ENCODE data around the gene PRKRIP1. TPM values are rescaled to one million over a fixed set of nuclear protein-coding genes. Genes with fewer than 3 reads are reported as not detected.

PRKRIP1 gene
- total RNA-seq, 1 experiment from 2014 or later, result 24.9 TPM

DNA sequence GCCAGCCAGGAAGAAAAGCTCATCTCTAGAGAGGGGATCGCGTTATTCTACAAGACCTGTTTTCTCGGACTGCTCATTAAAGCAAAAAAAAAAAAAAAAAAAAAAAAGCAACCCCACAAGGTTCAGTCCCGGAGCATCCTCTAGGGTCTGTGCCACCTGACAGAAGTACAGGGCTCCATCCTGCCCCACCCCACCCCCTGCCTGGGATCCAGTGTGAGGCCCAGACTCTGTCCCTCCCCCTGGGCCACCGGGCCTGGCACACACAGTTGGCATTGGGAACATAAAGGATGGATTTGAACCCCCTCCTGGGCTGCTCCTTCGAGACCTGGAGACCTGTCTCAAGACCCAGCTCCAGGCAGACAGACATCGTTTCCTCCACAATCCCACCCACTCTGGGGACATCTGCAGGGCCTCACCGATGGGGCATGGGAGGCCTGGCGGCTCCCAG is 37.9 kb downstream of the PRKRIP1 start:
- POLR2A ChIA-PET (ENCODE audit: low non-redundant PET), result no interaction called here
- Histone ChIP-seq H3K4me3 (ENCODE audit: low read depth, low read length, poor library complexity, severe bottlenecking) (peak overlapping the region; percentile 85), H3K9me3 (ENCODE audit: low read depth, low read length, poor library complexity, severe bottlenecking) (no peaks in the 10 kb centered on the region), H3K36me3 (ENCODE audit: insufficient read depth, low read length, poor library complexity, severe bottlenecking) (no peaks in the 10 kb centered on the region), H3K27me3 (replicated peaks; ENCODE audit: insufficient read depth, low read depth, low read length, poor library complexity) (no peaks in the 10 kb centered on the region), H3K4me1 (ENCODE audit: insufficient read depth, low read length, poor library complexity, severe bottlenecking) (peaks cover 33% of the 10 kb centered on the region), H3K27ac (ENCODE audit: low read depth, low read length, poor library complexity, severe bottlenecking) (peak overlapping the region; percentile 62)
- BruUV-seq (replicated peaks), result TSS peak; percentile 48
- no peak for DNase-seq (ENCODE audit: low spot score)
- CTCF ChIA-PET, result interaction anchor here (0.6 kb wide), 1 partner anchor 154 kb away, joined by 5 read pairs; no protein-coding TSS in a partner anchor
- intact Hi-C loops (cut with micrococcal nuclease; ENCODE audit: unreplicated experiment), result no loop called here
- TF ChIP-seq, protein P1, sequence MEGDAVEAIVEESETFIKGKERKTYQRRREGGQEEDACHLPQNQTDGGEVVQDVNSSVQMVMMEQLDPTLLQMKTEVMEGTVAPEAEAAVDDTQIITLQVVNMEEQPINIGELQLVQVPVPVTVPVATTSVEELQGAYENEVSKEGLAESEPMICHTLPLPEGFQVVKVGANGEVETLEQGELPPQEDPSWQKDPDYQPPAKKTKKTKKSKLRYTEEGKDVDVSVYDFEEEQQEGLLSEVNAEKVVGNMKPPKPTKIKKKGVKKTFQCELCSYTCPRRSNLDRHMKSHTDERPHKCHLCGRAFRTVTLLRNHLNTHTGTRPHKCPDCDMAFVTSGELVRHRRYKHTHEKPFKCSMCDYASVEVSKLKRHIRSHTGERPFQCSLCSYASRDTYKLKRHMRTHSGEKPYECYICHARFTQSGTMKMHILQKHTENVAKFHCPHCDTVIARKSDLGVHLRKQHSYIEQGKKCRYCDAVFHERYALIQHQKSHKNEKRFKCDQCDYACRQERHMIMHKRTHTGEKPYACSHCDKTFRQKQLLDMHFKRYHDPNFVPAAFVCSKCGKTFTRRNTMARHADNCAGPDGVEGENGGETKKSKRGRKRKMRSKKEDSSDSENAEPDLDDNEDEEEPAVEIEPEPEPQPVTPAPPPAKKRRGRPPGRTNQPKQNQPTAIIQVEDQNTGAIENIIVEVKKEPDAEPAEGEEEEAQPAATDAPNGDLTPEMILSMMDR (conservative IDR thresholded peaks at IDR 0.05; ENCODE audit: low read depth, low read length), result no peak
- no peak for TF ChIP-seq EZH2 (IDR thresholded peaks at IDR 0.05; ENCODE audit: borderline replicate concordance, low read depth, low read length, poor library complexity, severe bottlenecking)

DNA sequence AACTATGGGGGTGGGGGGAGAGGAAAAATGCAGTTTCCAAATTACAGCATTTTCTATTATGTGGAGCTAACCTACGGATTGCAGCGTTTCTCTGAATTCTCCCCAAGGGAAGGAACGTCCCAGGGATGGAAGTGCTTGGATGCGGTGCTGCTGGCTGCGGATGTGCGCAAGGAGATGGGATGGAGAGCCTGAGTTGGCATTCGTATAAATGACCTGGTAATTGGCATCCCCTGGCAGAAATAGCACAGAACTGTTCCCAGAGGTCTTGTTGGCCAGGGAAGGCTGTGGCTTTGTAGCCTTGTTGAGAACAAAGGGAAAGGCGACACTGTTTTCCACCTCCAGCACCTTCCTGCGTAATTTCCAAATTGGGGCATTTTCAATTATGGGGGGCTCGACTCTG is 40.0 kb downstream of the PRKRIP1 start:
- TF ChIP-seq, protein P1 (conservative IDR thresholded peaks at IDR 0.05; ENCODE audit: low read depth, low read length), result no peak
- no peak for TF ChIP-seq EZH2 (IDR thresholded peaks at IDR 0.05; ENCODE audit: borderline replicate concordance, low read depth, low read length, poor library complexity, severe bottlenecking)
- Histone ChIP-seq H3K9me3 (ENCODE audit: low read depth, low read length, poor library complexity, severe bottlenecking) (no peaks in the 10 kb centered on the region), H3K27me3 (replicated peaks; ENCODE audit: insufficient read depth, low read depth, low read length, poor library complexity) (no peaks in the 10 kb centered on the region), H3K36me3 (ENCODE audit: insufficient read depth, low read length, poor library complexity, severe bottlenecking) (no peaks in the 10 kb centered on the region), H3K4me1 (ENCODE audit: insufficient read depth, low read length, poor library complexity, severe bottlenecking) (peaks cover 30% of the 10 kb centered on the region), H3K27ac (ENCODE audit: low read depth, low read length, poor library complexity, severe bottlenecking) (no peak overlapping the region), H3K4me3 (ENCODE audit: low read depth, low read length, poor library complexity, severe bottlenecking) (no peak overlapping the region)
- DNase-seq (ENCODE audit: low spot score), result no peak
- ChIA-PET CTCF (no interaction called here), POLR2A (ENCODE audit: low non-redundant PET) (interaction anchor here (0.6 kb wide), 1 partner anchor 616 kb away, joined by 3 read pairs; no protein-coding TSS in a partner anchor)
- intact Hi-C loops (cut with micrococcal nuclease; ENCODE audit: unreplicated experiment), result no loop called here
- TSS peak; percentile 21 for BruUV-seq (replicated peaks)

DNA sequence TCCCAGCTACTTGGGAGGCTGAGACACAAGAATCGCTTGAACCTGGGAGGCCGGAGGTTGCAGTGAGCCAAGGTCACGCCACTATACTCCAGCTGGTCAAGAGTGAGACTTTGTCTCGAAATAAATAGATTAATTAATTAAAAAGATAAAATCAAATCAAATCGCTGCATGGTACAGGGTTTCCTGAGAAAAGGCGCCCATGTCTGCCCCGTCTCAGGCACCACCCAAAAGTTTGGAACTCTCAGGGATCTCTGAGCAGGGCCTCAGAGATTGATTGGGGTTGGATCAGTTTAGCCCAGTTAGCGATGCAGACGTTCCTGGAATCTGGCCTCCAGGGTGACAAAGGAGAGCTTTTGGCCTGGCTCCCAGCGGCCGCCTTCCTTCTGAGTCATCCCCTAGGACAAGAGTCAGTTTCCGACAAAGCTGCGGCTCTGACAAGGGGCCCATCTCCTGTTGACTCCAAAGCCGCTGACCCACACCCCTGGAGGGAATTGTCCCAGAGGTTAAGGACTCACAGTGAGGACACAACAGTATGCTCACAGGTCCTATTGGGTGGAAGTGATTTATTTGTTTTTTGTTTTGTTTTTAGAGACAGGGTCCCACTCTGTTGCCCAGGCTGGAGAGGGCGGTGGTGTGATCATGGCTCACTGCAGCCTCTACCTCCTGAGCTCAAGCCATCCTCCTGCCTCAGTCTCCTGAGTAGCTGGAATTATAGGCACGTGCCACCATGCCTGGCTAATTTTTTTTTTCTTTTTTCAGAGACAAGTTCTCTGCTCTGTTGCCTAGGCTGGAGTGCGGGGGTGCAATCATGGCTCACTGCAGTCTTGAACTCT is 44.0 kb downstream of the PRKRIP1 start:
- BruUV-seq (replicated peaks), result no TSS peak
- no peaks in the 10 kb centered on the region for H3K9me3 ChIP-seq (ENCODE audit: low read depth, low read length, poor library complexity, severe bottlenecking)
- ChIA-PET POLR2A (ENCODE audit: low non-redundant PET) (interaction anchor here (0.6 kb wide), 1 partner anchor 789 kb away, joined by 9 read pairs; no protein-coding TSS in a partner anchor), CTCF (no interaction called here)
- H3K4me1 ChIP-seq (ENCODE audit: insufficient read depth, low read length, poor library complexity, severe bottlenecking), result no peaks in the 10 kb centered on the region
- intact Hi-C loops (cut with micrococcal nuclease; ENCODE audit: unreplicated experiment), result no loop called here
- no peak for DNase-seq (ENCODE audit: low spot score)
- TF ChIP-seq, protein P1 (conservative IDR thresholded peaks at IDR 0.05; ENCODE audit: low read depth, low read length), result no peak
- no peak for TF ChIP-seq EZH2 (IDR thresholded peaks at IDR 0.05; ENCODE audit: borderline replicate concordance, low read depth, low read length, poor library complexity, severe bottlenecking)
- no peak overlapping the region for H3K4me3 ChIP-seq (ENCODE audit: low read depth, low read length, poor library complexity, severe bottlenecking)
- H3K36me3 ChIP-seq (ENCODE audit: insufficient read depth, low read length, poor library complexity, severe bottlenecking), result no peaks in the 10 kb centered on the region
- H3K27me3 ChIP-seq (replicated peaks; ENCODE audit: insufficient read depth, low read depth, low read length, poor library complexity), result no peaks in the 10 kb centered on the region
- H3K27ac ChIP-seq (ENCODE audit: low read depth, low read length, poor library complexity, severe bottlenecking), result no peak overlapping the region

All from A673 (cell line).